HUDEP-2 (cell line): ENCODE measurements around the gene NIPAL1.
"Not testable (repeated sequence)": the region's sequence is repeated elsewhere in the genome, so short reads cannot be mapped to it uniquely, and the experiment has no call there.

ENCODE experiments used
- DNase-seq, 76 experiments: peaks; one replicate each; lab custom pipeline; 2025; ENCODE audit not compliant: unreplicated experiment in 76 of 76; lab: John Stamatoyannopoulos, UW

Gene NIPAL1

DNA sequence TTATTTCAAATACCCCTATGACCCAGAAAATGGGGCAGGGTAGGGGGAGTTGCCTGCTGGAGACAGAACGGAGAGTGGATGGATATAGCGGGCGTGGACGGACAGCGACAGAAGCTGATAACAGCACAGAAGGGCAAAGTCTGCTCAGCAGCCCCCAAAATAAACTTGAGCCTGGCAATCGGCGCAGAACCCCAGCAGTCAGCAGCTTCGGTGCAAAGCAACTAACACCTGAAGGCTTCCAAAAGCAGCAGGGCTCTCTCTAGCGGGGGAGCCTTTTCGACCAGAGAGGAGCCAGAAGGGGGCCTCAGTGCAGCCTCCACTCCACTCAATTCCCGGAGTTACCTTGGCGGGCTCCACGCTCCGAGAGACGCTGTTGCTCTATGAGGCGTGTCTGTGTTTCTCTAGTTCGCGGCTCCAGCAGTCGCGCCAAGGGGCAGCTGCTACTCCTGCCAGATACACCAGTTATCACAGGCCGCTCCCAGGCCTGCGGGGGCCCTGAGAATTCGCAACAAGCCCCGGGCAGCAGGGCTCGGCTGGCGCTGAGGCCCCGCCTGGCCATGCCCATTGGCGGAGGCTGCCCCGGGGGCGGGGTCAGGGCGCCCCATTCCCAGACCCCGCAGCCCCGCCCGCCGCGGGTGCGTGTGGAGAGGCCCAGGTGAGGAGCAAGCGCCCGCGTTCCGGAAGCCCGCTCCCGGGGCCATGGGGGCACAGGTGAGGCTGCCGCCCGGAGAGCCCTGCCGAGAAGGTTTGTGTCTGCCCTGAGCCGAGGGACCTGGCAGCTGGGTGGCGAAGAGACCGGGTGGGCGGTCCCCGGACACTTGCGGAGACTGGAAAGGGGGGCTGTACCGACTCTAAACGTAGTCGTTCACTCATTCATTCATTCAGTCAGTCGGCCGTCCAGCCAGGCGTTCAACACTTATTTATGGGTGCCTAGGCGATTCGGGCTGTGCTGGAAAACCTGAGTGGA, at the start of gene NIPAL1, which contains the start of gene CNGA1:
TSS of gene NIPAL1 (plus strand) at position 632 of the 967 bp plus-strand sequence. CDS start at position 700, 68 bp downstream.
TSS of gene CNGA1 (minus strand) at position 541 of the 967 bp plus-strand sequence. CDS start 63,992 bp downstream, outside the sequence.
- DNase-seq = peak in 73 of 76 experiments; percentile 6 to 80 (median 58)

DNA sequence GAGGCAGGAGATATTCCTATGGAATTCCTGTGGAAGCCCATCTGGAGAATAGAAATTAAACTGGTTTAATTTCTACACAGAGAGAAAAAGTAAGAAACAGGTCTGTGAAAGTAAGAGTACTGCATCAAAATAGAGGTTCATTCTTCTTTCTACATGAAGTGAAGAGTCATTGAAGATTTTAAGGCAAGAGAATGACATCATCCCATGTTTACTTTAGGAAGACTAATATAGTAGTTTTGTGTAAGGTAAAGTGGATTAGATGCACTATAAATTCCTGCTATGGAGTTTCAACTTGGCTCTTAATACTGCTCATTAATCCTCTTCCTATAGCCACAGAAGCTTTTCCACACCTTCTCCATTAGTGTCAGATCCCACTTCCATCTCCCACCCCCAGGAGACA, 47.7 kb upstream of the NIPAL1 start:
- DNase-seq = no peak

DNA sequence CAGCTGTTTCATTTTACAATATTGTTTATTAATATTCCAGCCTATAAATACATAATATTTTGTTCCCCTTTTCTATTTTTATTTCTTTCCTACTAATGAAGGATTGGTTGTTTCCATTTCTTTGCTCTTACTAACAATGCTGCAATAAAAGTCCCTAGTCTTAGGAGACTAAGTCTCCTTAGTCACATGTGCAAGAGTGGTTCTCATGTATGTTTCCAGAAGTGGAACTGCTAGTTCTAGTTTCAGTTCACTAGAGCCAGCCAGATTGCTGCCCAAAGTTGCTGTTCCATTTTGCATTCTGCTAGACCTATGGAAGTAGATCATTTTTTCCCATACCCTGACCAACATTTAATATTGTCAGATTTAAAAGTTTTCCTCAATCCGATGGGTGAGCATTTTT, 44.4 kb upstream of the NIPAL1 start:
- DNase-seq = no peak

DNA sequence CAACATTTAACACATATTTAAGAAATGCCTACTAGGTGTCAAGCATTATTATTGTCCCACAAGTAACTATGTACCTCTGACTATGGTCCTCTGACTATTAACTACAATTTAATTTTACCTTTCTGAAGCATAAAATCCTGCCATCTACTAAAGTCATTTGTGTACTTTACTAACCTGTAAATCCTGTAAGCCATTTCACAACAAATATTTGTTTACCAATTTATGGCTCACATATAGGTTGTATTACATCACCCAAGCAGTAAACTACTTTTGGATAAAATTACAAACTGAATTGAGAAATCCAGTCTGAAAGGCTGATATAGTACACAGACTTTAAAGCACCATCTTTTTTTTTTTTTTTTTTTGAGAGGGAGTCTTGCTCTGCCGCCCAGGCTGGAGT, 43.9 kb upstream of the NIPAL1 start:
- no peak for DNase-seq

DNA sequence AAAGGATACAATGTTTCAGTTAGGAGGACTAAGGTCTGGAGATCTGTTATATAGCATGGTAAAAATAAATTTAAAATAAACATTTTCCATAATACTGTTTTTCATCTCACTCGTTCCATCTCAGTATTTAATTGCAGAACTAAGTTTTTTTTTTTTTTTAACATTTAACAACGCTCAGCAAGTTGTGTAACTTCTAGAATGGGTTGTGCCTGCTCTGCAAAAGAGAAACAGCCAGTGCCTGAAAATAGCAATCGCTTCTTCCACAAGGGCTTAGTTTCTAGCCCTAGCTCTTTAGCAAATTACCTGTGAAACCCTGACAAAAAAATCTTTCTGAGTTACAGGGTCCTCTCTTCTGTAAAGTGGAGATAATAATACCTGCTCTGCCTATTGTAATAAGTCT, 42.0 kb upstream of the NIPAL1 start:
- DNase-seq = no peak

DNA sequence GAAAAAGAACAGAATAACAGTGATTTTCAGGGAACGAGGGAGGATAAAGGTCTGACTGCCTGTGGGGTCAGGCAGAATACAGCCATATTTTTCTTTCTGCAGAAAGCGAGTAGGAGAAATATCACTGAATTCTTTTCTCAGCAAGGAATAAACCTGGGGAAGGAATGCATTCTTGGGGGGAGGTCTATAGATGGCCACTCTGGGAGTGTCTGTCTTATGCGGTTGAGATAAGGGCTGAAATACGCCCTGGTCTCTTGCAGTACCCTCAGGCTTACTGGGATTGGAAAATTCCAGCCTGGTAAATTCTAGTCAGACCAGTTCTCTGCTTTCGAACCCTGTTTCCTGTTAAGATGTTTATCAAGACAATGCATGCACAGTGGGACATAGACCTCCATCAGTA, 26.4 kb upstream of the NIPAL1 start:
- DNase-seq = no peak

DNA sequence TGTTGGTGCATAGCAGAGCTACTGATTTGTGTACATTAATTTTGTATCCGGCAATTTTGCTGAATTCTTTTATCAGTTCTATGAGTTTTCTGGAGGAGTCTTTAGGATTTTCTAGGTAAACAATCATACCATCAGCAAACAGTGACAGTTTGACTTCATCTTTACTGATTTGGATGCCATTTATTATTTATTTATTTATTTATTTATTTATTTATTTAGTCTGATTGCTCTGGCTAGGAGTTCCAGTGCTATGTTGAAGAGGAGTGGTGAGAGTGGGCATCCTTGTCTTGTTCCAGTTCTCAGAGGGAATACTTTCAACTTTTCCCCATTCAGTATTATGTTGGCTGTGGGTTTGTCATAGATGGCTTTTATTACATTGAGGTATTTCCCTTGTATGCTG, 24.1 kb upstream of the NIPAL1 start:
- not testable (repeated sequence) for DNase-seq

DNA sequence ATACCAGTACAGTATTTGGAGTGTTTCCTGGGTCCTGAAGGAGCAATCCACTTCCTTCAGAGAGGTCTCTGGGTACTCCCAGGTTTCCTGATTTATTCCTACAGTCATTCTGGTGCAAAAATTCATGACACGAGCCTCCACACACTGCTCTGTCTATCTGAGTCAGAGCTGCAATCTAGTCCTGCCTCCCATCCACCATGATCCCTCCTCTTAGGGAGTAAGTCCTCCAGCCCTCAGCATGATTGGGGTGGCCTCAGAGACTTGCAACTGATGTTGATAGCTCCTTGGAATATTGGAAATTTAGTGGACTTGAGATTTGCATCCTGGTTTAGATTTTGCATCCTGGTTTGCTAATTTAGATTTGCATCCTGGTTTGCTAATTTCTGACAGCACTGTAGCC, 20.6 kb upstream of the NIPAL1 start:
- DNase-seq = no peak

DNA sequence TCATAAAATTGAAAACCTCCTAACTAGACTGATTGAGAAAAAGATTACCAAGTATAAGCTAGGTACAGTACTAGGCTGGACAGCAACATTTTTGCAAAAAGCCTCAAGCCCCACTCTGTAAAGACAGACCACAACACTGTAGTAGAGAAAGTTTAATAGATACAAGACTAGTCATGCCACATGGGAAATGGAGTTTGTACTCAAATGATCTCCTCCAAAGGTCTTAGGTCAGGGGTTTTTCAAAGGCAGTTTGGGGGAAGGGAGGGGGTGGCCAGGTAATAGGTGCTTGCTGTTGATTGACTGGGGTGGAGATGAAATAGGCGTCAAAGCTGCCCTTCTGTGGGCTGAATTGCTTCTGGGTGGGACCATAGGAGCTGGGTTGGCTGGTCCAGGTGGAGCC, 14.3 kb upstream of the NIPAL1 start:
- DNase-seq = no peak

DNA sequence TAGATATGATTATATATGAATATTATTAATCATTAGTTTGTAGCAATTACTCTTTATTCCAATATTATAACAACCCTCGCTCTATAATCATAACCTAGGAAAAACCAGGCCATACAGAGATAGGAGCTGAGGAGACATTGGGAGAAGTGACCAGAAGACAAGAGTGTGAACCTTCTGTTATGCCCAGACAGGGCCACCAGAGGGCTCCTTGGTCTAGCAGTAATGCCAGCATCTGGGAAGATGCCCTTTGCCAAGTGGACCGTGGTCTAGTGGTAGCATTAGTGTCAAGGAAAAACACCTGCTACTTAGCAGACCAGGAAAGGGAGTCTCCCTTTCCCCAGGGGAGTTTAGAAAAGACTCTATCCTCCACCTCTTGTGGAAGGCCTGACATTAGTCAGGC, 13.0 kb upstream of the NIPAL1 start:
- DNase-seq = peak in 23 of 76 experiments; percentile 1 to 29 (median 5)

DNA sequence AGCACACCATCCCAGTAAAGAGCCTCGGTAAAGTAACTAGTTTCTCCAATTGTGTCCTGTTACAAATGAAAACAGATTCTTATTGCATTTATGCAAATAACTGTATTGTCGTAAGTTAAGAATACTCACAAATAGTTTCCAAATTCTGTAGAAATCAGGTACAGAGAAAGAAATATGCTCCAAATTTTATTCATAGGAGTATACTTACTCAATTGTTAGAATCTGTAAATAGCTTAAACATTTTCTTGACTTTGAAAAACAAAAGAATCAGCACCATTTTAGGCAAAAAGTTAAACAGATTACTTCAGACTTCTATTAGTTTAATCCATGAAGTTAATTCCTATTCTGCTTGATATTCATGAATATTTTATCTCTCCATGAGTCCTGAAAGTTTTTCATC, 10.8 kb upstream of the NIPAL1 start:
- DNase-seq = no peak

DNA sequence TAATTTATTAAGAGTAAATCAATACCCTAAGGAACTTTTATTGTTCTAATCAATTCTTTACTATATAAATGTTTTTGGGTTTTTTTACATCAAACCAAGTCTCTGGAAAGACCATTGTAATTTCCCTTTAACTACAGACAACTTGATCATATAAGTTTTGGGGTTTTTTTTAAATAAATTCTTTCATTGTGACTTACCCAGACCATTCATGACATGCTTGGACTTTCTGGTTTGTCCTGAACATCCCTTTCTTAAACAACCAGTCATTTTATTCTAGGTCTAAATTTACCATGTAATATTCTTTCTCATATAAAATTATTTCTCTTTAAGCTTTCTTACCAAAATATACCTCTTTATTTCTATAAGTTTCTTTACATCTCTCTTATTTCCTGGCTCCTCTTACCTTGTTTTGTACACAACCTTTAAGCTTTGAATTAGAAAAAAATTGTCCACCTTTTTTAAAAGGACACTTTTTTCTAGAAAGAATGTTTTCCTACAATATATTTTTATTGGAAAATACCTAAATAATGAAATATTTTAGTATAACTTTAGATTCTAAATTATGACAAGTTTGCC, 8.5 kb upstream of the NIPAL1 start:
- no peak for DNase-seq

DNA sequence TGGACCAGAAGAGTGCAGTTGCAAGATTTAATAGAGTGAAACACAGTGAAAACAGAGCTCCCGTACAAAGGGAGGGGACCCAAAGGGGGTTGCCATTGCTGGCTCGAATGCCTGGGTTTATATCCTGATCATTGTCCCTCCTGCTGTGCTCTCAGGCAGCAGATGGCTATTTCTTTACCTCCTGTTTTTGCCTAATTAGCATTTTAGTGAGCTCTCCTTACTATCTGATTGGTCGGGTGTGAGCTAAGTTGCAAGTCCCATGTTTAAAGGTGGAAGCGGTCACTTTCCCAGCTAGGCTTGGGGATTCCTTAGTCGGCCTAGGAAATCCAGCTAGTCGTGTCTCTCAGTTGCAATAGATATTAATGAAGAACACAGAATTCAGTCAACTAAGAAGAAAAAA, 5.7 kb upstream of the NIPAL1 start:
- DNase-seq = not testable (repeated sequence)

DNA sequence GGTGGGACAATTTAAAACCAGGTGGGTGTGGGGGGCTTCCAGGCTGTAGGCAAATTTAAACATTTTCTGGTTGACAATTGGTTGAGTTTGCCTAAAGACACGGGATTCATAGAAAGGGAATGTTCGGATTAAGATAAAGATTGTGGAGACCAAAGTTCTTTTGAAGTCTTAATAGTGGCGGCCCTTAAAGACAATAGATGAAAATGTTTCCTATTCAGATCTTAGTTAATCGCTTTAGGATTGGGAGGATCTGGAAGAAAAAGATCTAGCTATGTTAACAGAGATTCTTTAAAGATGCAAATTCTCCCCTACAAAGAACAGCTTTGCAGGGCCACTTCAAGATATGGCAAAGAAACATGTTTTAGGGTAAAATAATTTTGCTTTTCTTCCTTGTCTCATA, 4.8 kb upstream of the NIPAL1 start:
- DNase-seq = no peak

DNA sequence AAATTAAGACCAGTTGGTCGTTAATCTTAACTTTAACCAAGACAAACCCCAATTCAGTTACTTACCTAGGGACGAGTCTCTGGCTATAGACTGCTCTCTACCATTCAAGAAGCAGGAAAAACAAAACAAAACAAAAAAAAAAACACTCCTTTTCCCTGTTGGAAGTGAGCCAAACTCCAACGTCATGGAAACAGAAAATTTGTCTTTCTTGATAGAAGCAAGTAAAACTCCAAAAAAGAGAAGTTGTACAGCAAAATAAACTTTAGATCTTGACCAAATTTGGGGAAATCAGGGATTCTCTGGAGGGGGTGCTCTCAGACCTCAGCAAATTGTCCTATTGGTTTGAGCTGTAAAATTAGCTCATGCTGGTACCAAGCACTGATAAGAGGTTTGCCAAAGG, 3.7 kb upstream of the NIPAL1 start:
- no peak for DNase-seq

DNA sequence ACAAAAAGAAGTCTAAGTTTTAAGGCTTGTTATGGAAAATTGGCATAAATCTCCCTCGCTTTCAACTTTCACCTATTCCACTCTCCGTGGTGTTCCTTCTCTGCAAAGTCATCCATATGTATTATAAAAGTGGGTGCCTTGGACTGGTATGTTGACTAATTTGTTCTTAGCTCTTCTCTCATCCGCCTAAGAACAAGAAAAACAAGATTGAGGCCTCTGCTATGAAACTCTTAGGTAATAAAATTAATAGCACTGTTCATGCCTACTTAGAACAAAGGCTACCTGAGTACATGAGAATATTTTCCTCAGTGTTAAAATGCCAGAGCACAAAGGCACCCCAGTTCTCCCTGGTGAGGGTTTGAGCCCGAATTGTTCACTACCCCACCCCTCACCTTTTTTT, 1.4 kb upstream of the NIPAL1 start:
- DNase-seq = no peak

DNA sequence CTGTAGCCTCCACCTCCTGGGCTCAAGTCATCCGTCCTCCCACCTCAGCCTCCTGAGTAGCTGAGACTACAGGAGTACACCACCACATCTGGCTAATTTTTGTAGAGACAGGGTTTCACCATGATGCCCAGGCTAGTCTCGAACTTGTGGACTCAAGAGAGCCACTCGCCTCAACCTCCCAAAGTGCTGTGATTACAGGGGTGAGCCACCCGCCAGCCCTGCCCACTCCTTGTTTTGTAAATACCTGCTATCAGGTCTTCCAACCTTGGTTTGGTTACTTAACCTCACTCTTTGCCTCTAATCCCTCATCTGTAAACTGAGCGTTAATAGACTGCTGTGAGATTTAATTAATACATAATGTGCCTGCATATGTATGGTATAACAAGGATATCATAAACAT, 894 bp upstream of the NIPAL1 start:
- DNase-seq = no peak

DNA sequence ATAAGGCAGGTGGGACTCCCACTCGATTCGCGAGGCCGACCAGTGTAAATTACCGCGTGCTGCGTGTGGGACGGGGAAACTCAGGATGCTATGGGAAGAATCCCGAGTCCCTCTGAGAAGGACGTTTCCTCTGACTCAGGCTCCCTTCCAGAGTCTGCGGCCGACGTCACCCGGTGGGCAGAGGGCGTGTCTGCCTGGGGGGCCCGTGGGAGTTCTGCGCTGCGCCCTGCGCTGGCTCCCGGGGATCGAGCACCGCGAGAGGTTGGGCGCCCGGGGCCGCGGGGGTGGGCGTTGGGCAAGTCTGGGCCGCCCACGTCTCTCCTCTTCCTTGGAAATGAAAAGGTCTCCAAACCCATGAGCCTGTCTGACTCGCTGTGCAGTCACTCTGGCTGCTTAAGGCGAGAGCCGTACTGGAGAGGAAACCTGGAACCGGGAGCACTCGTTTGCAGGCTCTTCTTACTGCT, 568 bp downstream of the NIPAL1 start:
- DNase-seq = peak in 4 of 76 experiments; percentile 1 to 11 (median 4)

DNA sequence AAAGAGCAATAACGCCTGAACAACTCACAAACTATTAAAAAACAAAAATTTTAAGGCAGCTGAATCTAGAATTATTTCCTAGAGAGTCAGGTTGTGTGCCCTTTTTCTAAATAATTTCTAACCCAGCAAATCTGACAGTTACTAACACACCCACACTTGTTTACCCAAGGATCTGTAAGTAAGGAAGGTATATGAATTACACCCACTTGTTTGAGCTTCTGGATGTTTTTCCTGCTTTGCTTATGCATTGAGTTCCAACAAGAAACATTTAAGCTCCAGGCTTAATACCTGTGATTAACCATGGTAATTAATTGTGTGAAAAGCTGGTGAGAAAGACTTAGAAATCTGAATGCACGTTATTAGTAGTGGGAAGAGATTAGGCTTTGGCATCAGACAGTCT, 1.5 kb downstream of the NIPAL1 start:
- no peak for DNase-seq

DNA sequence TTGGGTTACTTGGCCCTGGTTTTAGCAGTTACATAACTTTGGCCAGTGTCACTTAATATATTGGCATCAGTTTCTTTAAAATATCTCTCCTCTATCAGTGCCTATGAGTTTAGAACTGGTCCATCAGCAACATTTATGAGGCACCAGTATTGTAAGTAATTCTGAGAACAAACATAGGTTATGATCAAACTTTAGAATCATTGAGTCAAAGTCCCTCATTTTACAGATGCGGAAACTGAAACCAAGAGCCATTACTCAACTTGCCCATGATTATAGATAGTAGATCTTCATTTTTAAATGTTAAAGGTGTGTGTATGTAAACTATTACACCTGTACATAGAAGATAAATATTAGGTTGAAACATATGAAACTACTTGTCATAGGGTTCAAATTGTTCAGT, 4.5 kb downstream of the NIPAL1 start:
- DNase-seq = no peak

DNA sequence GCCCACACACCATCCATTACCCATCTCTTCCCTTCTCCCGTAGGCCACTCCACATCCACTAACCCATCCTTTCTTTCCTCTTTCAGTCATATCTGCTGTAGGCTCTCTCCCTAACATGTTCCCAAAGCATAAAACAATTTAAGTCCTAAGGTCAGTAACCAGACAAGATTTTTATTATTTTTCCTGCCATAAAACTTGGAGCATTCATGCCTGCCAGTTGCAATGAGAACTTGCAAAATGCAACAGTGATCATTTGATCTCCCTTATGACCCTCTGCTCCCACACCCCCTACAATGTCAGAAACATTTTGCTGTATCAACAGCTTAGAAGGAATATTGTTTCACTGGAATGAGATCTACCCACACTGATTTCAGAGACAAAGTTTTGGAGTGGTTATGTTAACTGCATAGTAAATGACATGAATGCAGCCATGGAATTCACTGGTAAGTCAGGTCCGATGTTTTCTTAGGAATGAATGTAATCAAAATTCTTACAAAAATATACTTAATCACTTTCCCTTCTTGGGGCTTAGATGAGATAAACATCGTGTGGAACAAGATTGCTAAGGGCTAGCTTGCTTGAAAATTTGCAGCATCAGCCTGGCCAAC, 5.7 kb downstream of the NIPAL1 start:
- DNase-seq = no peak
